GM21723 (cell line): ENCODE measurements around the gene RARG.
"Not testable (repeated sequence)": the region's sequence is repeated elsewhere in the genome, so short reads cannot be mapped to it uniquely, and the experiment has no call there.

ENCODE experiments used
- ATAC-seq: cut with Tn5 transposase; IDR thresholded peaks from one replicate; pipeline ENCODE4 v1.9.1; 2021; ENCODE audit warnings: mild to moderate bottlenecking, moderate library complexity; ENCODE audit not compliant: unreplicated experiment

The RARG gene

DNA sequence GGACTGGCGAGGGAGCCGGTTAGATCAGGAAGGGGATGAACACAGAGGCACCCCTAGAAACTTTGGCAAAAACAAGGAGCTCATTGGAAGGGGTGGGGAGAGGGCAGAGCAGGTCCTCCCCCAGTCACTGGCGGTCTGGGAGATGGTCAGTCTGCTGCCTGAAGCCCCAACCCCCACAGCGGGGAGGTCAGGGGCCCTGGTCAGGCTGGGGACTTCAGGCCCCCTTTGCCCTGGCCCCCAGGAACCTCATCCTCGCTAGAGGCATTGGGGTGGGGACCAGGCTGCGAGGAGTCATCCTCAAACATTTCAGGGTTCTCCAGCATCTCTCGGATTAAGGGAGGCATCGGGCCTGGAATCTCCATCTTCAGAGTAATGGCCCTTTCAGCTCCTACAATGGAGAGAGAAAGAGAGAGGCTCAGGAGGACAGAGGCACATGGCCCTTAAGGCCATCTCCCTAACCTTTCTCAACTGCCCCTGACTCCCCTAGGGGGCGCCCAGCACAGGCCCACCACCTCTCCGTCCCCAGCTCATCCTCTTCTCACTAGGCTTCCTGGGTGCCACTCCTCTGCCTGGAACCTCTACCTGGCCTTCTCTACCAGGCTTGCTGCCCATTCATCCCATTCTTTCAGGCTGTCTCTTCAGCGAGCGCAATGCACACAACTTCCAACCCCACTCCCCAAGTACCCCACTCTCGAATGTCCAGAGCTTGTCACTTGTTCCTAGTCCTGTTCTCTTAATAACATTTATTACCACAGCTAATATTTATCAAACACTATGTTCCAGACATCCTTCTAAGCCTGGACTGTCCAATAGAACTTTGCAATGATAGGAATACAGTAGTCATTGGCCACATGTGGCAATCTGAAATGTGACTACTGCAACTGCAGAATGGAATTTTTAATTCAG, 20.3 kb downstream of the RARG start:
- ATAC-seq = no peak

- no peak for ATAC-seq
Observed at GRCh38 chr12:53210843-53211242, 21.2 kb downstream of the RARG start.

DNA sequence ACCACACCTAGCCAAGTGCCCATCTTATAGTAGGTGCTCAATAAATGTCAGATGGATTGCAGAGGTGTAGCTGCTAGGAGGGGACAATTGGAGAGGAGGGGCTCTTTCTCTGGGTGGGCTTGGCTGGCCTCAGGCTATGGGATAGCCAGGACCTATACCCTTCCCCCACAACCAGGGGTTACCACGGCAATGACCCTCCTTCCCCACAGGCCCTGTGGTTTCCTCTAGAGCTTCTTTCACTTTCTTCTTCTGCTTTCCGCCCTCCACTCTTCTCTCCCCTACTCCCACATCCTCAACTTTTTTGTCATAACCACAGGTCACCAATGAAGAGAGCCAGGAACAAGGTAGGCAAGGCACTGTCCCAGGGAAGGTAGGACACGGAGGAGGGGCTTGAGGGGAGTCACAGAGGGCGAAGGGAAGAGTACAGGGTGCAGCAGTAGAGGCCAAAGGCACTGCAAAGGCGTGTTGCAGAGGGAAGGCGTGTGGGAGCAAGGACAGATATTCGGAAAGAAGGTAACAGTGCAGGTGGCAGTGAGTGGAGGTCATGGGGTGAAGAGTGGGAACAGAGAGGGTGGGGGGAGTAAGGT, 23.0 kb downstream of the RARG start:
- peak; percentile 50 for ATAC-seq

DNA sequence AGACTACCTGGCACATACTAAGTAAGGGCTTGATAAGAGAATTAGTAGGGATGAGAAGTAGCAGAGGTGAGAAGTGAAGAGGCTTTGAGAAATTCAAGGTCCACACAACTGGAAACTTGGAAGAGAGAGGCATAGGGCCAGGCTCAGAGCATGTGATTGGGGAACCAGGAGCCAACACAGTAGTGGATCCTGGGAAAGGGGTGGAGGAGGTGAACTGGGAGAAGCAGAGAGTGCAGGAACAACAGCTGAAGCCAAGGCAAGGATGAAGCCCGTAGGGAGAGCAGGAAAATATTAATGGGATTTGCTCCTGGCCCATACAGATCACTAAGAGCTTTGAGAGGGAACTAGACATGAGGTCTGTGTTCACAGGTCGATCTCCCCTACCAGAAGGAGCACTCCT, 23.6 kb downstream of the RARG start:
- no peak for ATAC-seq

DNA sequence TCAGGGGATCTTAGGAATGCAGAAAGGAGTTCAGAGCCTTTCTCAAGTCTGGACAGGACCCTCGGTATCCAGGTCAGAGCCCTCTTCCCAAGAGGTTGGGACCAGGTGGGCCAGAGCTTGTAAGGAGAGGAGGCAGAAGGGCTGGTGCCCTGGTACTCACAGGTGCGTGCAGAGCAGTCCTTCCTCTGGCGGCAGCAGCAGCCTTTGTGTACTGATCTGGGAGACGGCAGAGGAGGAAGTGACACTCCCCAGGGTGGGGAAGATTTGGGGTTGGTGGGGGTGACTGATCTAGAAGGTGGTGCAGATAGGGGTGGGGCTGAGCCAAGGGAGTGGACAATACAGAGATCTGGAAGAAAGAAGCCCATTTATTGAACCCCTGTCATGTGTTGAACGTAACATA, 25.0 kb downstream of the RARG start, which contains the start of gene ITGB7:
Gene ITGB7 (minus strand): TSS at position 210 of the 400 bp plus-strand sequence. CDS start 6,808 bp downstream, outside the sequence.
- ATAC-seq = peak; percentile 50

DNA sequence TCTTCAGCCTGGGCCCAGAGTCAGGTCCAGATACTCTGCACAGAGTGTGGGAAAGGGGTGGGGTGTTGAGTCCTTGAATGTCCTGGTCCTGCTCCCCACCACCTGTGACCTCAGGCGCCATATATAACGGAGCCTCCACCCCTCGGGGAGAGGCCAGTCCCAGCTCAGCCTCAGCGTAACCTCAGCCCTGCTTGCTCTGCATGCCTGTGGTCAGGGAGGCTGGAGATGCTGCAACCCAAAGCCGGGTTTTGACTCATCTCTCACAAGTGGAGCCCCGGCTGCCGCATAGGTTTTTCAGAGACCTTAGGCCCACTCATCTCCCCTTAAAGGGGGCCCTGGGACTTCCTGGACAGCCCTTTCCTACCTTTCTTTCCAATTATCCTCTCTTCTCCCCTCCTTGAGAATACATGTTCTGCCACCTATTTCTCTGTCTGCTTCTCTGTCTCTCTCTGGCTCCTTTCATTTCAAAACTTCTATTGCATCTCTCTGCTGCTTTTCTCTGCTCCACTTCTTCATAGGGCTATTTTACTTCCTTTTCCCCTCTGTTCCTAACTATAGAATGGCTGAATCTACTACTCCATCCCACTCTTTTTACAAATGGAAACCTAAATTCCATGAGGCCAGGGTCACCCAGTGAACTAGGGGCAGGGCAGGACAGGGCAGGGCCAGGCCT, 26.1 kb downstream of the RARG start:
- peak; percentile 65 for ATAC-seq

DNA sequence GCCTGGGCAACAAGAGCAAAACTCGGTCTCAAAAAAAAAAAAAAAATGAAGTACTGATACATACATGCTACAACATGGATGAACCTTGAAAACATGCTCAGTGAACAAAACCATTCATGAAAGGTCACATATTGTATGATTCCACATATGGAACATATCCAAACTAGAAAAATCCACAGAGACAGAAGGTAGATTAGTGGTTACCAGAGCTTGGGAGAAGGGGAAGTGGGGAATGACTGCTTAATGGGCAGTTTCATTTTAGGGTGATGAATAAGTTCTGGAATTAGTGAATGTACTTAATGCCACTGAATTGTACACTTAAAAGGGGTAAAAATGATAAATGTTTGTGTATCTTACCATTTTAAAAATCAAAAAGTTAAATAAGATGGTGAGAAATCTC, 27.7 kb downstream of the RARG start:
- ATAC-seq = no peak

- ATAC-seq = not testable (repeated sequence)
Observed at GRCh38 chr12:53202316-53202715, 29.7 kb downstream of the RARG start.

DNA sequence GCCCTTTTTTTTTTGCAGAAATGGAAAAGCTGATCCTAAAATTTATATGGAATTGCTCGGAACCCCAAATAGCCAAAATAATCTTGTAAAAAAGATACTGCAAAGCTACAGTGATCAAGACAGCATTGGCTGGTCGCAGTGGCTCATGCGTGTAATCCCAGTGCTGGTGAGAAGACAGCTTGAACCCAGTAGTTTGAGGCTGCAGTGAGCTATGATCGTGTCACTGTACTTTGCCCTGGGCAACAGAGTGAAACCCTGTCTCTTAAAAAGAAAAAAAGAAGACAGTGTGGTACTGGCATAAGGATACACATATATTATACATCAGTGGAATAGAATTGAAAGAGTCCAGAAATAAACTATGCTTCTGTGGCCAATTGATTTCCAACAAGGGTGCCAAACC, 30.4 kb downstream of the RARG start:
- ATAC-seq = no peak

GRCh38 chr12:53201177-53201541, 30.9 kb downstream of the RARG start:
- ATAC-seq = no peak

DNA sequence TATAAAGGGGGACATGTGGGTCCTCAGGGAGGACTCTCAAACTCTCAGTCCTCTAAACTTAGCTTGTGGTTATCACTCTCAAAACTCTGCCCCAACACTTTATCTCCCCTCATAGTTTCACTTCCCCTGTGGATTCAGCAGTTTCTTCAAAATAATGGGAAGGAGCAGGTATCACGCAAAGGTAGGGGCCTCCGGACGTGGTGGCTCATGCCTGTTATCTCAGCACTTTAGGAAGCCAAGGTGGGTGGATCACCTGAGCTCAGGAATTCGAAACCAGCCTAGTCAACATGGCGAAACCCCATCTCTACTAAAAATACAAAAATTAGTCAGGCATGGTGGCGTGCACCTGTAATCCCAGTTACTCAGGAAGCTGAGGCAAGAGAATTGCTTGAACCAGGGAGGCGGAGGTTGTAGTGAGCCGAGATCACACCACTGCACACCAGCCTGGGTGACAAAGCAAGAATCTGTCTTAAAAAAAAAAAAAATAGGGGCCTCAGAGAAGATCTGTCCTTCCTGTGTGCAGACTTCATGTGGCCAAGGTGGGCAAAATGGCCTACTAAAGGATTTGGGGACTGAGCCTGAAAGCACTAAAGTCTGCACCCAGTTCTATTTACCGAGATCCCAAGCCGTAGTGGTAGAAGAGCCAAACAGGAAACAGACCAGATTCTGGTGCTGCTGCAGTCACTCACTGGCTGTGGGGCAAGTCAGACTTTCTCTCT, 31.4 kb downstream of the RARG start:
- ATAC-seq = peak; percentile 58

DNA sequence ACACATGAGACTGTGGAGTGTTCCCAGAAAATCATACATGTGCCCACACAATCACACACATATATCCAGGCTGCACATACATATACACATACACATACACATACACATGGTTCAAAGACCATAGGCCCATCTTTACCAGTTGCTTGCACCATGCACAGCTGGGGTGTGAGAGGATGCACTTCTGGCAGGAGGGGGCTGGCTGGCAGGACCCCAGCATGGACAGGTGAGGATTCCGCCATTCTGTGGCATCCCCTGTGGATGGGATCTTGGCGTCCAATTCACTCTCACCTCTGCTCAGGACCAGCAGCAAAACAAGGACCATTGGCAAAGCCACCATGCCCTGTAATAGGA, 31.9 kb downstream of the RARG start:
- ATAC-seq = peak; percentile 10

DNA sequence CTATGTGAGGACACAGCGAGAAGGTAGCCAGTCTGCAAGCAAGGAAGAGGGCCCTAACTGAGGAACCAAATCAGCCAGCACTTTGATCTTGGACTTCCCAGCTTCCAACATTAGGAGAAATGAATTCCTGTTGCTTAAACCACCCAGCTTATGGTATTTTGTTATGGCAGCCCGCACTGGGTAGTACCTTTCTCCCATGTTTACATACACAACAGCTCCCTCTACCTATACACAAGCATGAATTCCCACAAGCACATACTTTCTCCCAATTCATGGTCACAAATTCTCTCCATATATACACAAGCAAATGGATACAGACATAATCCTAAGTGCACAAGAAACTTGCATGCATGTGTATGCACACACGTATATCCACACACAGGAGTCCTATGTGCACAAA, 32.3 kb downstream of the RARG start:
- no peak for ATAC-seq

- ATAC-seq = no peak
Observed at GRCh38 chr12:53198486-53199110, 33.4 kb downstream of the RARG start.

DNA sequence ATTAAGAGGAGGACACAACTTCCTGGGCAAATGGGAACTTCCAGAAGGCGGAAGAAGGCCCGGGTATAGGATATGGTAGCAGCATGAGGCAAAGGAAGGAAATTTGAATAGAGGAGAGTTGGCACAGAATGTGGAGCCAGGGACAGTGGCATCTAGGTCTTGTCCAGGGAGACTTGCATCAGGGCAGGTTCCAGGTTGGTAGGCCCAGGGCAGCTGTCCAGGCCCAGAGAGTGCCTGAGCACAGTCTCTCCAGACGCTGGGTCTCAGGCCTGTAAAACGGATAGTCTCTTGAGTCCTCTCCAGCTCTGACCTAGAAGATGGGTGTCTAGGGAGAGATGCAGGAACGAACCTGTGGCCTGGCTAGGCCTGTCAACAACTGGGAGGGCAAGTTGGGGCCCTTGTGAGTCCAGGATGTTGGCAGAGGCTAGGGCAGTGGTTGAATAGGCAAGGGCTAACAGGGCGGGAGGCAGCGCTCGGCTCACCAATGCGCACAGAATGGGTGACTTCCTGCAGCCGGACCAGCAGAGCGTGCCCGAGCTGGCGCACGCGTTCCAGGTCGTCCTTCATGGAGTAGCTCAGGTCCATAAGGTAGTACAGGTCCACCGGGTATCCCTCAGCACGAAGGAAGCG, 34.9 kb downstream of the RARG start:
- ATAC-seq = no peak

DNA sequence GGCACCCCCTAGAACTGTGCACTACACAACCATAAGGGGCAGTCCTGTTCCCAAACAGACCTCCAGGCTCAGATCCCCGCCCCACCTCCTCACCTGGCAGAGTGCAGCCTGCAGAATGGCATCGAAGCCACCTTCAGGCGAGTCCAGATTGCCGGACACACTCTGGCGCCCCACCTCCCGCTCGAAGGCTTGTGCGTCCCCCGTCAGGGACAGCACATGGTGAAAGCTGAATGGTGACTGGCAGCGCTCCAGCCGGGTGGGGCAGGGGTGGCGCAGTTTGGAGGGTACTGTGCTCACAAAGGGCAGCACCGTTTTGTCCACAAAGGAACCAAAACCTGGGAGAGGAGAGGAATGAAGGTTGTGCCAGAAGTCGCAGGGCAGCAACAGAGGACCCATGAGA, 35.5 kb downstream of the RARG start:
- no peak for ATAC-seq

- no peak for ATAC-seq
Observed at GRCh38 chr12:53195516-53196420, 36.2 kb downstream of the RARG start.

DNA sequence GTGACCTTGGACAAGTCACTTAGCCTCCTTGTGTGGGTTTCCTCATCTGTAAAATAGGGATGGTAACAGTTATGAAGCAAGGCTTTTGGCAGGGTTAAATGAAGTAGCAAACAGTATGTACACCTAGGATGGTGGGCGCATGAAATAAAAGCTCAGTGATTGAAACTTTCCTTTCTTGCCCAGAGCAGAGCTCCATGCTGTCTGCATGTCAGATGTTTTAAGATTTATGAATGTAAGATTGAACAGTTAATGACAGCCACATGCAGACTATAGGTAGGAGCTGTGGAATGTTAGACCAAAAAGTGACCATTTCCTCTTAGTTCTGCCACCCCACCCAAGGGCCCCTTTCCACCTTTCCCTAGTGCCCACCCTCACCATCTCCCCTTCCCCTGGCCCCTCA, 37.0 kb downstream of the RARG start:
- ATAC-seq = no peak

DNA sequence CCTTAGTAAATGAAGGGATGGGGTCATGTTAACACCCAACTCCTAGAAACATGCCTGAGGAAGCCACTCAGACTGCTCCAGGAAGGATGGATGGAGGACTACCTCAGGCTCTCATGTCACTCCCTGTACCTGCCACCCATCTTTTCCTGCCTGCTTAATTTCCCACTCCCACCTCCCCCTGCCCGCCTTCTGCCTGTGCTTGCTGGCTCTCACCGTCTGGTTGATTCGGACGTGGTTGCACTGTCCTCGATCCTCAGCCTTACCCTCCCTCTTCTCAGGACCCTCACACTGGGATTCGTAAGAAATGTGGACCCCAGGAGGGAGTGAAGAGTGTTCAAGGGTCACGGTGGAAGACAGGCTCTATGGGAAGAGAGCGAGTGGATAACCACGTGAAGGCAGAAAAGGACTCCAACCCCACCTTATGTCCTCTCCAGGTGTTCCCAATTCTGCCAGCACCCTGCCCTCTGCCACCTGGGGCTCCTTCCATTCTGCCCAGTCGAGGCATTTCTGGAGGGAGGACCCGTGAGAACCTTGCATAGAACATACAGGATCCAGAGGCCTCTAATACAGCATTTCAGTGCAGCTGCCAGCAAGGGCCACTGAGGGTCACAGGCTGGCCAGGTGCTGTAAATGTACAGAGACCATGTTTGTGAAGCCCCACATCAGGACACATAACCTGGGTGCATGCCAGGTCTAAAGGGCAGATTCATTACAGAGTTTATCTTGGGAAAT, 37.9 kb downstream of the RARG start:
- ATAC-seq = no peak
